Putamen (tissue), 1 donor: ENCODE measurements around the gene SPARC.

Experiments
- DNase-seq: peaks from one replicate; pipeline ENCODE4 v3.0.0-alpha.2; 2016; ENCODE audit warnings: low spot score

Gene SPARC

GRCh38 chr5:151659001-151659754, 27.5 kb downstream of the SPARC start:
- DNase-seq: peak; percentile 81

DNA sequence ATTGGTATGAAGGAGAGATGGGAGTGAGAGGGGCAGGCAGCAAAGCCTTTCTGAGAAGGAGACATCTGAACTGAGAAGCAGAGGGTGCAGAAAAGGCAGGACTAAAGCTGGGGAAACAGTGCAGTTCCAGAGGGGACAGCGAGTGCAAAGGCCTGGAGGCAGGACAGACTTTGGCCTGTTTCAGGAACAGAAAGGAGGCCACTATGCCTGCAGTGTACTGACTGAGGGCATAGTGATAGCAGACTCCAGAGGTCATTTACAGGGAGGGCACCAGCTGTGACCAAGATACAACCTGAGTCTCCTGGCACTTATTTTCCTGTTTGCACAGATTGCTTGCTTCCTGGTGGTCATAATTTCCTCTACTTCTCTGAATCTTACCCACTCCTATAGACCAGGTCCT, 29.6 kb downstream of the SPARC start:
- no peak for DNase-seq

DNA sequence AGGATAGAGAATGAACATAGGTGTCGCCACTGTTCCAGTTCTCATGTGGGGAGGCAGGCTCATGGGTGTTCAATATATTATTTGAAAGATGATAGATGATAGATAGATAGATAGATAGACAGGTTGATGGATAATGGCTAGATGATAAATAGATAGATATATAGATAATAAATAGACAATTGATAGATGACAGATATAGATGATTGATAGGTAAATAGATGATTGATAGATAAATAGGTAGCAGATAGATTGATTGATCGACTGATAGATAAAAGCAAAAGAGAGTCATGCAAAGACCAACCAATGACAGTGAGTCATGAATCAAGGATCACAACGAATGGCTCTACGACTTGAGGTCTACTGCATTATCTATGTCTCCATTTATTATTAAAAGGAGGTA, 30.4 kb downstream of the SPARC start:
- no peak for DNase-seq

DNA sequence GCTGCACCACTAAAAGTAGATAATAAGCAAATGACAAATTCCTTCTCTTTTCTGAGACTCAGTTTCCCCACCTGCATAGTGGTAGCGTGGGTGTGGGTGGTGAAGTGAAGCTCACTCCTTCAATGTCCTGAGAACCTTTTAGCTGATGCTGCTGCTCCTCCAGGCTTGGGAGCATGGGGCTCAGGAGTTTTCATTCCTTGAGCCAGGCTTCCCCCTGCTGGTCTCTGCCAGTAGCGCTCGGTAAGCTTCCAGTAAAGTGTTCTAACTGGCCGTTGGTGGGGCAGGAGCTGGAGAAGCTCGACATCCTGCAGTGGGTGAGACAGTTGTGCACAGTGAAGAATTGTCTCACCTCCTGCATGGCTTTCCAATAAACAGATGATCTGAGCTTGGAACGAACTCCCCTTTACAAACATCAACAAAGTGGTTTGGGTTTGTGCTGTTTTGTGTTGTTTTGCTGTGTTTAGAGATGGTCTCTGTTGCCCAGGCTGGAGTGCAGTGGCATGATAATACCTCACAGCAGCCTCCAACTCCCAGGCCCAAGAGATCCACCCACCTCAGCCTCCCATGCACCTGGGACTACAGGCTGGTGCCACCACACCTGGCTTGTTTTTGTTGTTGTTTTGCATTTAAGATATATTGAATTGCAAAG, 34.6 kb downstream of the SPARC start:
- DNase-seq: peak; percentile 82

- DNase-seq: no peak
These were observed 37.7 kb downstream of the SPARC start for GRCh38 chr5:151648988-151649387.

GRCh38 chr5:151648089-151648488, 38.6 kb downstream of the SPARC start:
- no peak for DNase-seq

DNA sequence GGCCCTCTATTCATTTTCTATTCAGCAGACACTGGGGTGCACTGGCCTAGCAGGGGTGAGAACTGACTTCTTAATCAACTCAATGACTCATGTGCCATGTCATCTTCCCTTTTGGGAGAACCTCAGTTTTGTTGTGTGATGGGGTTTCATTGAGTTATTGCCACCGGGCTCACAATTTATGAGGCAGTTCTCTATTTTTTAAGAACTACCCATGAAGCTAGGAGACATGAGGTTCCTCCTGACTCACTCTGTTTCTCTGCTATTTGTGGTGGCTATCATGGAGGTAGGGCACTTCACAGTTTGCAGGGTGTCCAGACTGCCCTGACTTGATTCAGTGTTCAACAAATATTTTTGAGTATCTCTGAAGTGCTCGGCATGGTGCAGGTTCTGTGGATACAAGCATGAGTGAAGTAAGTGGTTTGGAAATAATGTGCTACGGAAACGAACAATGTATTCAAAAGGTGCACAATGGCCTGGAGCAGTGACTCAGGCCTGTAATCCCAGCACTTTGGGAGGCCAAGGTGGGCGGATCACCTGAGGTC, 39.3 kb downstream of the SPARC start:
- DNase-seq: no peak

DNA sequence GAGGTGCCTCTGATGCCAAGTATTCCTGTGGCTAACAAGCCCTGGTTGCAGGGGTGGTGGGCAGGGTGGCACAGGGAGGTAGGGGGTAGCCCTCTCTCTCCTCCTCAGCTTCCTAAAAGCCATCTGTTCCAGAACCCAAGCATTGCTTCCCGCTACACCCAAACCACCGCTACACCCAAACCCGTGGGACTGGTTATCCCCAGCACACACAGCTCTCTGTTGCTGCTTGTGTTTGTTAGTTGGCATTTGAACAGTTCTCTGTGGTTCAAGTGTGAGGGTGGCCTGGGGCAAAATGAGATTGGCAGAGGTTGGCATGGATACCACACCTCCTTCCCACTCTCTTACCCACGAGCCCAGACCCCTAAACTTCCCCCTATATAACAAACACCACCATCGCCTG, 40.4 kb downstream of the SPARC start:
- DNase-seq: no peak

DNA sequence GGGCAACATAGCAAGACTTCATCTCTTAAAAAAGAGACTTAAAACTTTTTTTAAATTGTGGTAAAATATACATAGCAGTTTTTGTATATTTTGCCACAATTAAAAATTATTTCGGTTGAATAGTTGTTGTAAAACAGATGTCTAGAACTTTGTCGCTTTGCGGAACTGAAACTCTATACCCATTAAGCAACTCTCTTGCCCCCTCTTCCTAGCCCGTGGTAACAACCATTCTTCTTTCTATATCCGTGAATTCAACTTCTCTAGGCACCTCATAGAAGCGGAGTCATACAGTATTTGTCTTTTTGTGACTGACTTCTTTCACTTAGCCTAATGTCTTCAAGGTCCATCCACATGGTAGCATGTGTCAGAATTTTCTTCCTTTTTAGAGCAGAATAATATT, 43.3 kb downstream of the SPARC start:
- DNase-seq: no peak

DNA sequence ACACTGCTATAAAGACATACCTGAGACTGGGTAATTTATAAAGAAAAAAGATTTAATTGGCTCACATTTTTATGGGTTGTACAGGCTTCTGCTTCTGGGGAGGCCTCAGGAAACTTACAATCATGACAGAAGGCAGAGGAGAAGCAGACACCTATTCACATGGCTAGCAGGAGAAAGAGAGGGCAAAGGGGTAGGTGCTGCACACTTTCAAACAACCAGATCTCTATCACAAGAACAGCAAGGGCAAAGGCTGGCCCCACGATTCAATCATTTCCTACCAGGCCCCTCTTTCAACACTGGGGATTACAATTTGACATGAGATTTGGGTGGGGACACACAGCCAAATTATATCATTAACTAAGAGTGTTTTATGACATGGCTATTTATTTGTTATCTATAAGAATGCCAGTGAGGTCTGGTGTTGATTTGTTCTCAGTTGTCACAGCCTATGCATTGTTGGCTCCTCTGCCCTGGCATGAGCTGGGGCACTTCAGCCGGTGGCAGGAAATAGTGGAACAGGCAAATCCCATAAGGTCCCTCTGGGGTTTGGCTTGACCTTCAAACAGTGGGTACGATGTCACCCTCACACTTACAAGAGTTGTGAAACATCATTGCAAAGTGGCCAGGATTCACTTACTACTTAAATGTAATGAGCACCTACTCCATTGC, 44.1 kb downstream of the SPARC start:
- no peak for DNase-seq

DNA sequence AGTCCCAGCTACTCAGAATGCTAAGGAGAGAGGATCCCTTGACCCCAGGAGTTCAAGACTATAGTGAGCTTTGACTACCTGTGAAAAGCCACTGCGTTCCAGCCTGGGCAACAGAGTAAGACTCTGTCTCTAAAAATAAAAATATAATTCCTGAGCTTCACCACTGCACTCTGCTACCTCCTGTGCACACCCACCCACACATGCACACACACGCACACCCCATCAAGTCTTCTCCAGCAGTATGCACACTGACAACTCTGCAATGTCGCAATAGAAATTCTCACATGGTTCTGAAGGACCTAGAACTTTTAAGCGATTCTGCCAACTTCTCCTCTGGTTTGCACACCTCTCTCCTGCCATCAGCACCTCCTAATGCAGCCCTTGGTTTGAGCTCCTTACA, 48.1 kb downstream of the SPARC start:
- DNase-seq: peak; percentile 42

- DNase-seq: no peak
These were observed 49.0 kb downstream of the SPARC start for GRCh38 chr5:151637676-151638075.

DNA sequence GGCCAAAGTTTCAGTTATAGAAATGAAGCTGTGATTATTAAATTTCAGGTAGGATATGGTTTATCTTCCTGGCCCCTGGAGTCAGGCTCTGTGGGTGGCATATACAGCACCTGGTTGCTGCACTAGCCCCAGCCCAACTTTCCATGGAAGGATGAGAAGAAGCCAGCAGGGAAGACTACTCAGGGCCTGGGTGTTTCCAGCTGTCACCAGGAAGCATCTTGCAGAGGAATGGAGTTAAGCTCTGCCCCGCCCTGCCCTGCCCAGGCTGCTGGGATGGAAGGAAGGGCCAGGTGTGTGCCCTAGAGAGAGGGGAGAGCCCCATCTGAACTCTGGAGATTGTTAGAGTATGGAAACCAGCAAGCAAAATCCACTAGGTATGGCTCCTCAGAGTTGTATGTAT, 52.8 kb downstream of the SPARC start:
- DNase-seq: no peak

DNA sequence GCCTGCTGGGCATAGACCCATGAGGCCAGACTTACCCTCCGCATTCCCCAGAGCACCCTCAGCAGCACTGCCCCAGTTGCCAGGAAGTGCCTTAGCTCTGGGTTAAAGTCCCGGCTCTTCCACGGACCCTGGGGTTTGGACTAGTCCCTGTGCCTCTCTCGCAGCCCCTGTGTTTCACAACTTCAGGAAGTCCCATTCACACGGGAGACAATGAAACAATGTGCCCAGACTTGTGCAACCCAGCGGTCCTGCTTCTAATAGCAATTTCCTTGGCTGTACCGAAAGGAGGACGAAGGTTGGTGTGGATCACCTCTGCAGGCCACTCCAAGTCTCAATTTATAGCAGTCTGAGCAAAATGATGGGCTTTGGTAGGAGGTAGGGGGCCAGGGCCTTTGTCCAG, 53.8 kb downstream of the SPARC start:
- no peak for DNase-seq

DNA sequence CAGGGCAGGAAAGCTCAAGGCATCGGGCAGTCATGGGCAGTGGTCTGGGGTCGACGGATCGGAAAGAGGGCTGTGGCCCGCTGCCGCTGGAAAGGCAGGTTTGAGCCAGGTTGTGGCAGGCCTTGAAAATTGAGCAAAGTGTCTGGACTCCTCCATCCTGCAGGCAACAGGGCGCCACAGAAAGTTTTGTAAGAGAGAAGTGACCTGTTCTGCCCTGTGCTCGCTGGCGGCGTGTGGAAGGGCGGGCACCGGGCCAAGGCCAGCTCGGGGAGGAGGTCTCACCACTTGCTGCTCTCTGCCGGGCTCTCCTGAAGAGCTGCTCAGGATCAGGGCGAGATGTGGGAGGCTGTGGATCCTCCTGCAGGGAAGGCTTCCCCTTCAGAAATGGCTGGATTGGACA, 54.2 kb downstream of the SPARC start:
- DNase-seq: no peak

GRCh38 chr5:151631941-151632340, 54.8 kb downstream of the SPARC start:
- DNase-seq: no peak

GRCh38 chr5:151630088-151630487, 56.6 kb downstream of the SPARC start:
- no peak for DNase-seq

GRCh38 chr5:151628112-151628823, 58.4 kb downstream of the SPARC start:
- DNase-seq: no peak

- DNase-seq: no peak
These were observed 59.1 kb downstream of the SPARC start for GRCh38 chr5:151627650-151628049.

GRCh38 chr5:151625285-151625684, 61.4 kb downstream of the SPARC start:
- no peak for DNase-seq

GRCh38 chr5:151624476-151624875, 62.2 kb downstream of the SPARC start:
- DNase-seq: no peak

GRCh38 chr5:151622367-151623088, 64.2 kb downstream of the SPARC start:
- no peak for DNase-seq
